Measurements from ENCODE around the gene SLC25A41.

Gene SLC25A41

GRCh38 chr19:6387372-6387771, 46.2 kb downstream of the SLC25A41 start:
- no peak for DNase-seq (ENCODE audit: low read depth)
- TF ChIP-seq MAX (IDR thresholded peaks at IDR 0.05; ENCODE audit: low read depth, low read length) (no peak), MYC (IDR thresholded peaks at IDR 0.05; ENCODE audit: low read depth, low read length) (no peak), POLR2A (IDR thresholded peaks at IDR 0.05; ENCODE audit: extremely low read depth, insufficient read length) (no peak)
- H3K4me3 ChIP-seq (ENCODE audit: low read depth, low read length): no peak overlapping the region

GRCh38 chr19:6384381-6384780, 49.2 kb downstream of the SLC25A41 start:
- H3K4me3 ChIP-seq (ENCODE audit: low read depth, low read length): no peak overlapping the region
- DNase-seq (ENCODE audit: low read depth): no peak
- no peak for TF ChIP-seq POLR2A (IDR thresholded peaks at IDR 0.05; ENCODE audit: extremely low read depth, insufficient read length)
- TF ChIP-seq MAX (IDR thresholded peaks at IDR 0.05; ENCODE audit: low read depth, low read length): no peak
- TF ChIP-seq MYC (IDR thresholded peaks at IDR 0.05; ENCODE audit: low read depth, low read length): no peak
- TF ChIP-seq CTCF (IDR thresholded peaks at IDR 0.05; ENCODE audit: low read depth, low read length): no peak

GRCh38 chr19:6383188-6383587, 50.4 kb downstream of the SLC25A41 start:
- H3K4me3 ChIP-seq (ENCODE audit: low read depth, low read length): no peak overlapping the region
- no peak for TF ChIP-seq MAX (IDR thresholded peaks at IDR 0.05; ENCODE audit: low read depth, low read length)

GRCh38 chr19:6381030-6381750, 52.4 kb downstream of the SLC25A41 start:
- TF ChIP-seq MAX (IDR thresholded peaks at IDR 0.05; ENCODE audit: low read depth, low read length) (no peak), MYC (IDR thresholded peaks at IDR 0.05; ENCODE audit: low read depth, low read length) (no peak), POLR2A (IDR thresholded peaks at IDR 0.05; ENCODE audit: extremely low read depth, insufficient read length) (no peak), CTCF (IDR thresholded peaks at IDR 0.05; ENCODE audit: low read depth, low read length) (no peak)
- no peak for DNase-seq (ENCODE audit: low read depth)
- no peak overlapping the region for H3K4me3 ChIP-seq (ENCODE audit: low read depth, low read length)

More at GRCh38 chr19:6383188-6383587, 50.4 kb downstream of the SLC25A41 start:
- no peak for DNase-seq (ENCODE audit: low read depth)

GRCh38 chr19:6379744-6380143, 53.8 kb downstream of the SLC25A41 start:
- H3K4me3 ChIP-seq (ENCODE audit: low read depth, low read length): no peak overlapping the region
- no peak for TF ChIP-seq MYC (IDR thresholded peaks at IDR 0.05; ENCODE audit: low read depth, low read length)
- no peak for TF ChIP-seq CTCF (IDR thresholded peaks at IDR 0.05; ENCODE audit: low read depth, low read length)
- no peak for TF ChIP-seq POLR2A (IDR thresholded peaks at IDR 0.05; ENCODE audit: extremely low read depth, insufficient read length)
- no peak for TF ChIP-seq MAX (IDR thresholded peaks at IDR 0.05; ENCODE audit: low read depth, low read length)
- no peak for DNase-seq (ENCODE audit: low read depth)

- no peak overlapping the region for H3K4me3 ChIP-seq (ENCODE audit: low read depth, low read length)
- no peak for TF ChIP-seq MYC (IDR thresholded peaks at IDR 0.05; ENCODE audit: low read depth, low read length)
- TF ChIP-seq CTCF (IDR thresholded peaks at IDR 0.05; ENCODE audit: low read depth, low read length): no peak
- no peak for TF ChIP-seq POLR2A (IDR thresholded peaks at IDR 0.05; ENCODE audit: extremely low read depth, insufficient read length)
- TF ChIP-seq MAX (IDR thresholded peaks at IDR 0.05; ENCODE audit: low read depth, low read length): no peak
- no peak for DNase-seq (ENCODE audit: low read depth)
Observed at GRCh38 chr19:6378486-6378885, 55.1 kb downstream of the SLC25A41 start.

Measured in NB4 (cell line).